GM23338 (cell line): ENCODE data around the gene ZNF415. TPM values are rescaled to one million over a fixed set of nuclear protein-coding genes. Genes with fewer than 3 reads are reported as not detected.

ENCODE experiments used
- ATAC-seq: fragments of 200-7000 bp; cut with Tn5 transposase; 3 replicates; pipeline ENCODE4 v1.9.1; 2020
- DNase-seq: peaks from one replicate; pipeline ENCODE4 v3.0.0-alpha.2; 2015; ENCODE audit warnings: low spot score
- H2AFZ ChIP-seq: fragments of 200-600 bp; sonication (generic); 2 replicates; pipeline ENCODE4 v1.8.0; 2016; ENCODE audit warnings: antibody characterized with exemption, mild to moderate bottlenecking, moderate library complexity
- H3F3A ChIP-seq: fragments of 200-600 bp; sonication (generic); replicated peaks from 2 replicates; pipeline ENCODE4 v1.8.0; 2017; ENCODE audit warnings: antibody characterized with exemption, mixed run types, low read depth
- H3K27ac ChIP-seq: fragments of 200-600 bp; sonication (generic); 2 replicates; pipeline ENCODE4 v1.6.1; 2016; ENCODE audit warnings: low read depth
- H3K27me3 ChIP-seq: fragments of 200-600 bp; sonication (generic); 2 replicates; pipeline ENCODE4 v1.8.0; 2016; ENCODE audit warnings: mild to moderate bottlenecking, mixed run types, moderate library complexity; ENCODE audit not compliant: insufficient read depth
- H3K36me3 ChIP-seq: fragments of 200-600 bp; sonication (generic); 2 replicates; pipeline ENCODE4 v1.8.0; 2016; ENCODE audit warnings: mild to moderate bottlenecking; ENCODE audit not compliant: insufficient read depth
- H3K4me1 ChIP-seq: fragments of 200-600 bp; sonication (generic); 2 replicates; pipeline ENCODE4 v1.8.0; 2016; ENCODE audit warnings: mild to moderate bottlenecking, moderate library complexity; ENCODE audit not compliant: insufficient read depth
- H3K4me2 ChIP-seq: fragments of 200-600 bp; sonication (generic); 2 replicates; pipeline ENCODE4 v1.7.1; 2017; ENCODE audit warnings: mixed run types
- H3K4me3 ChIP-seq: fragments of 200-600 bp; sonication (generic); 2 replicates; pipeline ENCODE4 v1.6.1; 2016; ENCODE audit warnings: mixed run types
- H3K79me2 ChIP-seq: fragments of 200-600 bp; sonication (generic); replicated peaks from 2 replicates; pipeline ENCODE4 v1.8.0; 2017; ENCODE audit warnings: mild to moderate bottlenecking; ENCODE audit not compliant: insufficient read depth
- H3K9me2 ChIP-seq: fragments of 200-600 bp; sonication (generic); 2 replicates; pipeline ENCODE4 v1.8.0; 2017; ENCODE audit not compliant: insufficient read depth
- H4K20me1 ChIP-seq: fragments of 200-600 bp; sonication (generic); replicated peaks from 2 replicates; pipeline ENCODE4 v1.8.0; 2017; ENCODE audit warnings: mild to moderate bottlenecking; ENCODE audit not compliant: insufficient read depth
- H3K27ac Mint-ChIP-seq: 2 replicates; pipeline ENCODE4 v1.8.0; 2020; ENCODE audit warnings: inconsistent platforms, mild to moderate bottlenecking, moderate library complexity, mixed read lengths
- H3K27me3 Mint-ChIP-seq: 3 replicates; pipeline ENCODE4 v1.8.0; 2022; ENCODE audit warnings: low read depth, mild to moderate bottlenecking, moderate library complexity, mixed read lengths, inconsistent platforms; ENCODE audit not compliant: insufficient read depth, poor library complexity
- H3K36me3 Mint-ChIP-seq: 3 replicates; pipeline ENCODE4 v1.8.0; 2021; ENCODE audit warnings: low read depth, mild to moderate bottlenecking, inconsistent platforms, moderate library complexity, mixed read lengths
- H3K4me1 Mint-ChIP-seq: 3 replicates; pipeline ENCODE4 v1.8.0; 2020; ENCODE audit warnings: mild to moderate bottlenecking, inconsistent platforms, mixed read lengths
- H3K4me3 Mint-ChIP-seq: 3 replicates; pipeline ENCODE4 v1.8.0; 2021; ENCODE audit warnings: moderate library complexity, mild to moderate bottlenecking, inconsistent platforms, mixed read lengths
- H3K9me3 Mint-ChIP-seq: 3 replicates; pipeline ENCODE4 v1.8.0; 2020; ENCODE audit warnings: moderate library complexity, mild to moderate bottlenecking, inconsistent platforms, mixed read lengths
- CREB1 ChIP-seq: fragments of 250-450 bp; sonication (Bioruptor Pico); IDR thresholded peaks from 2 replicates; pipeline ENCODE4 v1.5.0; 2020; ENCODE audit warnings: low read depth, mild to moderate bottlenecking, moderate library complexity
- ETS1 ChIP-seq: IDR thresholded peaks from 2 replicates; pipeline ENCODE4 v1.6.1; 2016; ENCODE audit warnings: antibody characterized with exemption
- EZH2 ChIP-seq: fragments of 200-600 bp; sonication (generic); IDR thresholded peaks from one replicate; pipeline ENCODE4 v1.8.0; 2017; ENCODE audit warnings: antibody characterized with exemption, mild to moderate bottlenecking, low read depth; ENCODE audit not compliant: unreplicated experiment
- EZH2phosphoT487 ChIP-seq: fragments of 200-600 bp; sonication (generic); IDR thresholded peaks from one replicate; pipeline ENCODE4 v1.8.1; 2018; ENCODE audit warnings: antibody characterized with exemption; ENCODE audit not compliant: unreplicated experiment
- JUNB ChIP-seq: IDR thresholded peaks from one replicate; pipeline ENCODE4 v1.6.1; 2016; ENCODE audit warnings: antibody characterized with exemption; ENCODE audit not compliant: unreplicated experiment
- NANOG ChIP-seq: IDR thresholded peaks from 2 replicates; pipeline ENCODE4 v1.6.1; 2016; ENCODE audit warnings: antibody characterized with exemption, borderline replicate concordance
- POLR2AphosphoS5 ChIP-seq: IDR thresholded peaks from 2 replicates; pipeline ENCODE4 v1.6.1; 2016; ENCODE audit warnings: antibody characterized with exemption, low read depth
- REST ChIP-seq: IDR thresholded peaks from one replicate; pipeline ENCODE4 v1.6.1; 2018; ENCODE audit warnings: antibody characterized with exemption; ENCODE audit not compliant: unreplicated experiment
- STAT1 ChIP-seq: IDR thresholded peaks from one replicate; pipeline ENCODE4 v1.6.1; 2016; ENCODE audit warnings: antibody characterized with exemption; ENCODE audit not compliant: unreplicated experiment
- ZNF114 ChIP-seq: fragments of 250-450 bp; sonication (Bioruptor Pico); IDR thresholded peaks from 2 replicates; pipeline ENCODE4 v1.5.0; 2020; ENCODE audit warnings: mild to moderate bottlenecking, moderate library complexity
- ZNF331 ChIP-seq: fragments of 250-450 bp; sonication (Bioruptor Pico); IDR thresholded peaks from 2 replicates; pipeline ENCODE4 v1.5.0; 2020; ENCODE audit warnings: low read depth, mild to moderate bottlenecking, moderate library complexity
- polyA plus RNA-seq: library from polyadenylated mRNA; unstranded; fragments of >200 nt; fragmentation: Nextera tagmentation; extraction: Ambion mirVana; gene quantifications from 2 replicates; pipeline ENCODE4 v1.2.1, GENCODE V29; 2016
- total RNA-seq: library from RNA; depleted of rRNA; stranded (reverse); fragments of >200 nt; shearing (Covaris generic); gene quantifications from 2 replicates; pipeline ENCODE4 v1.2.3, GENCODE V29; 2014

The ZNF415 gene
- total and polyA plus RNA-seq, 2 experiments from 2014 or later: 9.2 to 9.3 TPM

GRCh38 chr19:53068834-53069233, 63.9 kb downstream of the ZNF415 start (continued):
- TF ChIP-seq REST (no peak), NANOG (no peak), EZH2 (no peak), JUNB (no peak), CREB1 (CRISPR knock-in tag) (no peak), STAT1 (no peak), EZH2phosphoT487 (no peak), POLR2AphosphoS5 (no peak)

GRCh38 chr19:53068199-53068598, 64.5 kb downstream of the ZNF415 start:
- Histone ChIP-seq H3K4me2 (no peak overlapping the region), H3K4me3 (no peak overlapping the region), H4K20me1 (no peaks in the 10 kb centered on the region; the same call in 1 of the 2 replicates), H3F3A (no peaks in the 10 kb centered on the region), H2AFZ (no peak overlapping the region), H3K4me1 (no peaks in the 10 kb centered on the region), H3K36me3 (peaks cover 38% of the 10 kb centered on the region), H3K9me2 (0 out of 2 replicates have a peak, but pooled peaks cover 8% of the 10 kb centered on the region), H3K79me2 (no peaks in the 10 kb centered on the region), H3K27ac (no peak overlapping the region), H3K27me3 (no peaks in the 10 kb centered on the region)
- Mint-ChIP-seq H3K4me1 (no peaks in the 10 kb centered on the region), H3K27ac (no peak overlapping the region), H3K36me3 (peaks cover 86% of the 10 kb centered on the region), H3K27me3 (peaks cover 2% of the 10 kb centered on the region), H3K9me3 (peaks cover 63% of the 10 kb centered on the region), H3K4me3 (no peak overlapping the region)
- ATAC-seq: no peak
- DNase-seq: no peak
- TF ChIP-seq STAT1 (no peak), REST (no peak), NANOG (no peak), ZNF114 (no peak), EZH2 (no peak), POLR2AphosphoS5 (no peak), ZNF331 (CRISPR knock-in tag) (no peak), EZH2phosphoT487 (no peak), JUNB (no peak), CREB1 (CRISPR knock-in tag) (no peak), ETS1 (no peak)
